ENCODE results near the gene POLA2.
A peak's percentile ranks its signal among the peaks of the same experiment; 100 is the strongest.

Gene POLA2

GRCh38 chr11:65287601-65288000 lies 25.8 kb downstream of the POLA2 start:
- no peak overlapping the region for H4K12ac ChIP-seq (ENCODE audit: low read depth, low read length)
- peaks cover 12 to 15% of the 10 kb centered on the region in 2 experiments for H3K4me1 ChIP-seq (ENCODE audit: control insufficient read depth in 1 of 2, insufficient read depth in 2 of 2, low read length in 2 of 2)
- peaks cover 45 to 59% of the 10 kb centered on the region in 2 experiments for H3K36me3 ChIP-seq (ENCODE audit: control insufficient read depth in 1 of 2, insufficient read depth in 2 of 2, low read length in 2 of 2)

GRCh38 chr11:65288706-65289536 lies 27.2 kb downstream of the POLA2 start:
- Histone ChIP-seq H3K9me3 (ENCODE audit: insufficient read depth, low read depth, low read length) (no peaks in the 10 kb centered on the region), H3K9ac (ENCODE audit: low read length) (no peak overlapping the region), H3K4ac (ENCODE audit: low read depth, low read length) (no peak overlapping the region), H3K4me2 (ENCODE audit: low read length) (no peak overlapping the region), H3K4me1 (ENCODE audit: control insufficient read depth in 1 of 2, insufficient read depth in 2 of 2, low read length in 2 of 2) (peaks cover 12 to 15% of the 10 kb centered on the region in 2 experiments), H3K14ac (ENCODE audit: low read length) (no peak overlapping the region), H3K79me2 (ENCODE audit: control insufficient read depth, insufficient read depth, low read length, poor library complexity) (peaks cover 3% of the 10 kb centered on the region), H2BK12ac (ENCODE audit: low read length) (no peak overlapping the region), H4K8ac (ENCODE audit: low read depth, low read length) (no peak overlapping the region), H2AFZ (ENCODE audit: insufficient read depth, low read length, poor library complexity) (no peak overlapping the region), H2AK5ac (ENCODE audit: low read length) (no peak overlapping the region), H3K36me3 (ENCODE audit: control insufficient read depth in 1 of 2, insufficient read depth in 2 of 2, low read length in 2 of 2) (peaks cover 42 to 63% of the 10 kb centered on the region in 2 experiments), H2BK120ac (ENCODE audit: insufficient read depth, low read length, poor library complexity) (no peak overlapping the region), H3K79me1 (ENCODE audit: low read length) (peaks cover 8% of the 10 kb centered on the region), H3K23ac (ENCODE audit: low read length) (no peak overlapping the region), H3K18ac (ENCODE audit: low read length) (no peak overlapping the region), H3K4me3 (ENCODE audit: low read depth, low read length) (no peak overlapping the region), H4K91ac (ENCODE audit: low read depth, low read length) (no peak overlapping the region), H2BK5ac (ENCODE audit: low read depth, low read length, poor library complexity) (no peak overlapping the region), H3K27me3 (ENCODE audit: insufficient read depth, low read length) (no peaks in the 10 kb centered on the region), H3K27ac (ENCODE audit: low read depth, low read length) (no peak overlapping the region), H4K12ac (ENCODE audit: low read depth, low read length) (no peak overlapping the region)
- no peak for DNase-seq
- WGBS (ENCODE audit: extremely low coverage, insufficient coverage, insufficient read length), result no CpG with 5 or more reads among the region's 6 CpGs

More at GRCh38 chr11:65287601-65288000, 25.8 kb downstream of the POLA2 start:
- Histone ChIP-seq H2AK5ac (ENCODE audit: low read length) (no peak overlapping the region), H3K27me3 (ENCODE audit: insufficient read depth, low read length) (no peaks in the 10 kb centered on the region), H3K9ac (ENCODE audit: low read length) (no peak overlapping the region), H4K8ac (ENCODE audit: low read depth, low read length) (no peak overlapping the region), H3K14ac (ENCODE audit: low read length) (no peak overlapping the region), H3K4ac (ENCODE audit: low read depth, low read length) (no peak overlapping the region), H2BK120ac (ENCODE audit: insufficient read depth, low read length, poor library complexity) (no peak overlapping the region), H2BK5ac (ENCODE audit: low read depth, low read length, poor library complexity) (no peak overlapping the region), H3K9me3 (ENCODE audit: insufficient read depth, low read depth, low read length) (no peaks in the 10 kb centered on the region), H3K18ac (ENCODE audit: low read length) (no peak overlapping the region), H4K91ac (ENCODE audit: low read depth, low read length) (no peak overlapping the region), H2BK12ac (ENCODE audit: low read length) (no peak overlapping the region), H3K23ac (ENCODE audit: low read length) (no peak overlapping the region), H3K79me1 (ENCODE audit: low read length) (peaks cover 8% of the 10 kb centered on the region), H3K4me3 (ENCODE audit: low read depth, low read length) (no peak overlapping the region), H3K79me2 (ENCODE audit: control insufficient read depth, insufficient read depth, low read length, poor library complexity) (peaks cover 3% of the 10 kb centered on the region), H3K4me2 (ENCODE audit: low read length) (no peak overlapping the region), H3K27ac (ENCODE audit: low read depth, low read length) (no peak overlapping the region), H2AFZ (ENCODE audit: insufficient read depth, low read length, poor library complexity) (no peak overlapping the region)
- WGBS (ENCODE audit: extremely low coverage, insufficient coverage, insufficient read length), result no CpG with 5 or more reads among the region's 2 CpGs
- no peak for DNase-seq

- peaks cover 12 to 15% of the 10 kb centered on the region in 2 experiments for H3K4me1 ChIP-seq (ENCODE audit: control insufficient read depth in 1 of 2, insufficient read depth in 2 of 2, low read length in 2 of 2)
Measured at GRCh38 chr11:65290448-65291165, 28.8 kb downstream of the POLA2 start.

GRCh38 chr11:65291613-65292012 lies 29.9 kb downstream of the POLA2 start:
- Histone ChIP-seq H4K12ac (ENCODE audit: low read depth, low read length) (peak overlapping the region; percentile 47), H3K14ac (ENCODE audit: low read length) (peak overlapping the region; percentile 85), H3K79me2 (ENCODE audit: control insufficient read depth, insufficient read depth, low read length, poor library complexity) (peaks cover 3% of the 10 kb centered on the region), H3K23ac (ENCODE audit: low read length) (no peak overlapping the region), H3K18ac (ENCODE audit: low read length) (peak overlapping the region; percentile 86), H3K9me3 (ENCODE audit: insufficient read depth, low read depth, low read length) (no peaks in the 10 kb centered on the region), H2BK120ac (ENCODE audit: insufficient read depth, low read length, poor library complexity) (peak overlapping the region; percentile 83), H3K4ac (ENCODE audit: low read depth, low read length) (peak overlapping the region; percentile 29), H3K27me3 (ENCODE audit: insufficient read depth, low read length) (no peaks in the 10 kb centered on the region), H3K9ac (ENCODE audit: low read length) (peak overlapping the region; percentile 35), H4K8ac (ENCODE audit: low read depth, low read length) (peak overlapping the region; percentile 6), H3K4me3 (ENCODE audit: low read depth, low read length) (no peak overlapping the region), H2AK5ac (ENCODE audit: low read length) (peak overlapping the region; percentile 94), H3K4me1 (ENCODE audit: control insufficient read depth in 1 of 2, insufficient read depth in 2 of 2, low read length in 2 of 2) (peaks cover 12 to 15% of the 10 kb centered on the region in 2 experiments), H3K36me3 (ENCODE audit: control insufficient read depth in 1 of 2, insufficient read depth in 2 of 2, low read length in 2 of 2) (peaks cover 45 to 74% of the 10 kb centered on the region in 2 experiments), H2BK5ac (ENCODE audit: low read depth, low read length, poor library complexity) (peak overlapping the region; percentile 77), H3K27ac (ENCODE audit: low read depth, low read length) (peak overlapping the region; percentile 66), H3K4me2 (ENCODE audit: low read length) (no peak overlapping the region), H2BK12ac (ENCODE audit: low read length) (peak overlapping the region; percentile 93), H3K79me1 (ENCODE audit: low read length) (peaks cover 8% of the 10 kb centered on the region), H2AFZ (ENCODE audit: insufficient read depth, low read length, poor library complexity) (peak overlapping the region; percentile 52), H4K91ac (ENCODE audit: low read depth, low read length) (peak overlapping the region; percentile 66)
- WGBS (ENCODE audit: extremely low coverage, insufficient coverage, insufficient read length), result no CpG with 5 or more reads among the region's 5 CpGs
- peak; percentile 20 to 52 for DNase-seq

More at GRCh38 chr11:65290448-65291165, 28.8 kb downstream of the POLA2 start:
- peak; percentile 29 to 50 for DNase-seq
- H4K91ac ChIP-seq (ENCODE audit: low read depth, low read length), result no peak overlapping the region
- H3K4ac ChIP-seq (ENCODE audit: low read depth, low read length), result no peak overlapping the region
- no peak overlapping the region for H3K23ac ChIP-seq (ENCODE audit: low read length)
- H3K4me2 ChIP-seq (ENCODE audit: low read length), result no peak overlapping the region
- H2AK5ac ChIP-seq (ENCODE audit: low read length), result no peak overlapping the region
- peak overlapping the region; percentile 59 for H2BK120ac ChIP-seq (ENCODE audit: insufficient read depth, low read length, poor library complexity)
- H4K12ac ChIP-seq (ENCODE audit: low read depth, low read length), result no peak overlapping the region
- H3K4me3 ChIP-seq (ENCODE audit: low read depth, low read length), result no peak overlapping the region
- no peak overlapping the region for H2AFZ ChIP-seq (ENCODE audit: insufficient read depth, low read length, poor library complexity)
- no peaks in the 10 kb centered on the region for H3K9me3 ChIP-seq (ENCODE audit: insufficient read depth, low read depth, low read length)
- H3K79me2 ChIP-seq (ENCODE audit: control insufficient read depth, insufficient read depth, low read length, poor library complexity), result peaks cover 3% of the 10 kb centered on the region
- H3K27me3 ChIP-seq (ENCODE audit: insufficient read depth, low read length), result no peaks in the 10 kb centered on the region
- no peak overlapping the region for H2BK5ac ChIP-seq (ENCODE audit: low read depth, low read length, poor library complexity)
- H3K18ac ChIP-seq (ENCODE audit: low read length), result no peak overlapping the region
- peaks cover 43 to 69% of the 10 kb centered on the region in 2 experiments for H3K36me3 ChIP-seq (ENCODE audit: control insufficient read depth in 1 of 2, insufficient read depth in 2 of 2, low read length in 2 of 2)
- peaks cover 8% of the 10 kb centered on the region for H3K79me1 ChIP-seq (ENCODE audit: low read length)
- H3K27ac ChIP-seq (ENCODE audit: low read depth, low read length), result no peak overlapping the region
- H4K8ac ChIP-seq (ENCODE audit: low read depth, low read length), result no peak overlapping the region
- no peak overlapping the region for H3K9ac ChIP-seq (ENCODE audit: low read length)
- no CpG with 5 or more reads among the region's 8 CpGs for WGBS (ENCODE audit: extremely low coverage, insufficient coverage, insufficient read length)
- no peak overlapping the region for H2BK12ac ChIP-seq (ENCODE audit: low read length)
- H3K14ac ChIP-seq (ENCODE audit: low read length), result no peak overlapping the region
